ENCODE data around the gene BEX3.
A peak's percentile ranks its signal among the peaks of the same experiment; 100 is the strongest.
"Not testable (repeated sequence)": the region's sequence is repeated elsewhere in the genome, so short reads cannot be mapped to it uniquely, and the experiment has no call there.

Gene BEX3

DNA sequence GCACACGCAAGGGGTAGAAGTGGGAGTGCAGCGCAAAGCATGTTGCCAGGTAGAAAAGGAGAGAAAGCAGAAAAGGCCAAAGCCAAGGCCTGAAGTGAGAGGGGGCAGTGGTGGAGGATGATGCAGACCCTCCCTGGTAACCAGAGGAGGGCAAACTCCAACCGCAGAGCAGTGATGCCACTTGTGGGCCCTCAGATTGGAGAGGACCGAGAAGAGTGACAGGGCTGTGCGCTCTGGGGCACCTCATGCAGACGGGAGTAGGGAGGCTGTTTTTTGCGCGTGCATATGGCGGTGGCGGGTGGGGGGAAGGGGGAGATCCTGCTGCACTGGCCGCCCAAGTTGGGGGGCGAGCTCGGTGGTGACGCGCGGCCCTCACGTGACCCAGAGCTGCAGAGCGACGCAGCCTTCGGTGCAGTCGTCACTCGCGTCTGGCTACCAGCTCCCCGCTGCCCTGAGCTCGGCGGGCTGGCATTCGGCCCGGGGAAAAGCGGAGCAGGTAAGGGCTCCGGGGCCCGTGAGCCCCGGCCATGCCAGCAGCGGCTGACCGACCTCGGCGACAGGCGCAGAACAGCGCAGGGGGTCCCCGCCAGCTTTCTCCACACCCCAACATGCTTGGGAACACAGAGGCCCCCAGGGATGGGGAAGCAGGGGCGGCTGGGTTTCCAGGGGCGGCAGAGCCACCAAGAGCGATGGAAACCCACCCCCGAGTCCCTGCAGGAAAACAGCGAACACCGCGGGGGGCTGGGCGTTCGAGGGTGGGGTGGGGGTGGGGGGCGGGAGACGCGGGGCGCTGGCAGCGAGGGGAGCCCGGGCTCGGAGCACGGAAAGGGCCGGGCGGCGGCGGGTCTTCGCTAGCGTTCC, at the start of gene BEX3:
BEX3 (plus strand) TSS at position 421 of the 861 bp plus-strand sequence. CDS start 984 bp downstream, outside the sequence.
- DNase-seq = peak; percentile 90

- DNase-seq = peak; percentile 88
These were observed 46.3 kb upstream of the BEX3 start, which contains the start of gene TCEAL7 for GRCh38 chrX:103329991-103330390. Gene TCEAL7, plus strand, starts transcription at chrX:103330239. Its CDS starts 1,165 bp downstream, at chrX:103331404.

DNA sequence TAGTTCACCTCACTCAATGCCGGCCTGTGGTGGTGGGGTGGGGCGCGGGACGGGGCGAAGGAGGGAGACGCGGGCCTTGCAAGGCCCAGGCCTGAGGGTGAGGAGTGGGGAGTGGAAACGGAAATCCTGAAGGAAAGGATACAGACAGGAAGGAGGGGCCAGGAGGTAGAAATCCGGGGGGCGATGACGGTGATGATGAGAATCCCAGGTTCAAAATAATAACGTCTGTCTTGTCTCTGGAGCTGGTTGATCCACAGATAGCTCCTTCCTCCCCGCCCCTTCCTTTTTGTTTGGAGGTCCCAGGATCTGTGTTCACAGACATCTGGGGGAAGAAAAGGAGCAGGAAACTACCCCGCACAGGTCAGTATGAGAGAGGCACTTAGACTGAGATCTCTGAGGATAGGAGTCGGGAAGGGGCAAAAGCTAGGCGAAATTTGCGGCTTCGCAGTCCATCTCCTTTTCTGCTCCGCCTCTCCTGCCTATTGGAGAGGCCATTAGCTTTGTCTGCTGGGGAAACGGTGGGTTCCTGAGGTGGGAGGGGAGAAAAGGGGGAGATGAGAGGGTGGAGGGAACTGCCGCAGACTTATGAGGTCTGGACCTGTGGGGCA, 45.6 kb upstream of the BEX3 start:
- peak; percentile 81 for DNase-seq

- DNase-seq = no peak
These were observed 37.7 kb upstream of the BEX3 start for GRCh38 chrX:103338663-103339062.

- DNase-seq = peak; percentile 64
These were observed 33.2 kb upstream of the BEX3 start for GRCh38 chrX:103343105-103343504.

GRCh38 chrX:103344606-103345005, 31.7 kb upstream of the BEX3 start:
- no peak for DNase-seq

GRCh38 chrX:103347682-103348397, 28.5 kb upstream of the BEX3 start:
- DNase-seq = peak; percentile 60

DNA sequence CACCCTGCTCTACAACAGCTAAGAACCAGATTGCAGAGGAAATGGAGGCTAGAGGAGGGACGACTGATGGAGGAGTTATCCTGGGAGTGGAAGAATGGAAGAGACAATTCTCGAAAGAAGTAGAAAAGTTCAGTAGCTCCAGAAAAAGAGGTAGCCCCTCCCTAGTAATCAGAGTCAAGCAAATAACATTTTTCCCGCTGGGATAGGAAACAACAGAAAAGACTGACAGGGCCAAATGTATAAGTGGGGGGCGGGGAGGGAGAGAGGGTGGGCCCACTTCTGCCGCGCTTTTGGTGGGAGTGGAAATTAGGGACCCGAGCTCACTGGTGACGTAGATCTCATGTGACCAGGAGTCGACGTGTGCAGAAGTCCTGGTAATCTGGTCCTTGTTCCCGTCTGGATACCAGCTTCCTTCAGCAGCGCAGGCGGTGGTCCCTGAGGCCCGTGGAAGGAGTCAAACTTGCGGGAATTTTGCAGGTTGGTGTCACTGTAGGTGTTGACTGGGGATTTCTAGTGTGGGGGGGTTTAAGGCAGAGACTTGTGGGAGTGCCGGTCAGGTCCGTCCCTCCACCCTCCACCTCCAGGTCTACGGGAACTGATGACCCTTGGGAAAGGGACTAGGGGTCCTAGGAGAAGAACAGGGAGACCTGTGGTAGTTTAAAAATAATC, 20.1 kb upstream of the BEX3 start, which contains the start of gene TCEAL9:
TCEAL9 (plus strand) TSS at position 377 of the 669 bp plus-strand sequence. CDS start 1,179 bp downstream, outside the sequence.
- DNase-seq = peak; percentile 87

DNA sequence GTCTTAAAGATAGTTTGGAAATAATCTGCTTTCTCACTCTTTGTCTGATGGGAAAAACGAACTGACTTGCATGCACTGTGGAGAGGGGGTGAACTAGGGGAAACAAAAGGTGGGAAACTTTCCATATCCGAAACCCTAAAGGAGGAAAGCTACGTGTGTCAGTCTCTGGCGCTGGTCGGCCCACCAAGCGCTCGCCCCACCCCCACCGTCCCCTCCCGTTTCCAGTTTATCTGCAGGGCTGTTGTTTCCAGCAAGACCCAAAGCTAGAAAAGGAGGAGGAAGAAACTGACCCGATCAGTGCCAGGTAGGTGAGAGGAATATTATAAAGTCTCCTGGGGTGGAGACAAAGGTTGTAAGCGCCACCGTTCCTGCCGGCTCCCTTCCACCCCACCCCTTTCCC, 19.5 kb upstream of the BEX3 start:
- DNase-seq = peak; percentile 59

GRCh38 chrX:103357871-103358270, 18.5 kb upstream of the BEX3 start:
- no peak for DNase-seq

- DNase-seq = not testable (repeated sequence)
These were observed 16.7 kb upstream of the BEX3 start for GRCh38 chrX:103359605-103360004.

DNA sequence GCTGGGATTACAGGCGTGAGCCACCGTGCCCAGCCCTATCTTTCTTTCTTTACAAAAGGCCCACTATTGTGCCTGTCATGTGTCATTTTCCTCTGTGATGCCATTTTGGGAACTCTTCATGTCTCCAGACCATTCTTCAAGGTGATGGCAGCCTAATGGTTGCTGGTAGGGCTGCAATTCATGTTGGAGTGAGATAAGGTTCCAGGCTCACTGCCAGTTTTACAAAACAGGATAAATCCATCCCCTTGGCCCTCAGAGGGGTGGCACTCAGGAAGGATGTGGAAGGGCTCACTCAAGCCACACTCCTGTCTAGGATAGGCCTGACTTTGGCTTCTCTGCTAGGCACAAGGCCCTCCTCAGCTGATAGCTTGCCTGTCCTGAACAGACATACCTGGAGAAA, 16.2 kb upstream of the BEX3 start:
- no peak for DNase-seq

GRCh38 chrX:103360916-103361315, 15.4 kb upstream of the BEX3 start:
- no peak for DNase-seq

- DNase-seq = no peak
These were observed 14.5 kb upstream of the BEX3 start for GRCh38 chrX:103361798-103362197.

DNA sequence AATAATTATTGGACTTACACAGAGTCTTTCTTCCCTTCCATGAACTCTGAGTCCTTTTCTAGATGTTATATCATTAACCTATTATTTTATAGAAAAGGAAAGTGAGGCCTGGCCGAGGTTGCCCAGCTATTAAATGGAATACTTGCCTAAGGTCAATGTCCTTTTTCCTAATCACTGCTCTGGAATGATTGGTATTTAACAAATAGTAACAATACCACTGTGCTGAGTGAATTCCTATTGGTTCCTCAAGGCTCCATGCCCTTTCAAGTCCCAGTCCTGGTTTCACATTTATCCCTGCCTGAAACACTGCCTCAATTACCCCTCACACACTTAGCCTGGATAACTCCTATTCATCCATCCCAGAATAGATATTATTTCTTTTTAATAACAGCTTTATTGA, 13.9 kb upstream of the BEX3 start:
- DNase-seq = peak; percentile 69

DNA sequence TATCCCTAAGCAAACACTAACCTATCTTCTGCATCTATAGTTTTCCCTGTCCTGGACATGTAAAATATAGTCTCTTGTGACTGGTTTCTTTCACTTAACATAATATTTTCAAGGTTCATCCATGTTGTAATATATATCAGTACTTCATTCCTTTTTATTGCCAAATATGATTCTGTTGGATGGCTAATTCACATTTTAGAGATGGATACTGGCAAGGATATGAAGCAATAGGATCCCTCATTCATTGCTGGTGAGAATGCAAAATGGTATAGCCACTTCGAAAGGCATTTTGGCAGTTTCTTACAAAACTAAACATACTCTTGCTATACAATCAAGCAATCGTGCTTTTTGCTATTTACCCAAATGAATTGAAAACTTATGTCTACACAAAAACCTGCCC, 13.3 kb upstream of the BEX3 start:
- no peak for DNase-seq

DNA sequence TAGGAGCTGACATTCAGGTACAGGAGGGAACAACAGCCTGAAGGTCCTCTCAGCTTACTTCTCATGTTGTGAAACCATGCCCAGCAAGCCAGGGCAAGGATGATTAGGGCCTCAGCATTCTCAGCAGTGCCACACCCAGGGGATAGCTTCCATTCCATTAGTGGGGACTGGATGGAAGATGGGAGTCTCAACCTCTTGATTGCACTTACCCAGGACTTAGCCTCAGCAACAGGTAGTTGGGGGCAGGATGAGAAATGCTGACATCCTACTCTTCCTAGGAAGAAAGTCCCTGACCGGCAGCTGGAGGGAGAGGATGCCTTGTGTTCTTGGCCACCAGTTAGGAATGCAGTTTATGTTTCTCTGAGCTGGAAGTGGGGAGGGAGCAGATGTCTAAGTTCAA, 8.8 kb upstream of the BEX3 start:
- DNase-seq = peak; percentile 60

DNA sequence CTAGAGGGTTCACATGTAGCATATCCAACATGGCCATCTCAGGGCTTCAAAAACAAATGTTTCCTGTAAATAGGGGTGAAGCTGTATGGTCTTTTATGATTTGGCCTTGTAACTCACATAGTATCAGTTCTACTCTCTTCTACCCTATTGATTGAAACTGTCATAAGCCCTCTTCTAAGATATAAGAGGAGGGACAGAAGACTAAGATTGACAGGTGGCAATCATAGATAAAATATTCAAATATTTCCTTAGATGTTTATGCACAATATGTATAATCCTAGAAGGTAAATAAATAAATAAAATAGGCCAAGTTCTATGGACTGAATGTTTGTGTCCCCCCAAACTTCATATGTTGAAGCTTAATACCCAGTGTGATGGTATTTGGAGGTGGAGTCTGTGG, 6.9 kb upstream of the BEX3 start:
- no peak for DNase-seq

DNA sequence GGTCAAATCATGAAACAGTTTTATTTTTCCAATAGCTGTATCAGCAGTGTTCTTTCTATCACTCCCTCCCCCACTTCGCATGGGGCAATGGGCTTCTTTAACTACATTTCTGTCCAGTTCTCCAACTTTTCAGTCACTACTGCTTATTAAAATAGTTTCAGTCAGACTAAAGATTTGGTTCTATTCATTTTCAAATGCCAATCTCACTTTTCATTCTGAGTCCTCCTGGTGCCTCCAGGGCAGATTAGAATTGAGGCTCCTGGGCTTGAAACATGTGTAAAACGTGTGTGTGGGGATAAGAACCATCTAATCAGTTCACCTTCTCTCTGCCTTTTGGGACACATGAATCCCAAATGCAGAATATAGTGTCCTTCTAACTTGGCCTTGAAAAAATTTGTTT, 3.5 kb upstream of the BEX3 start:
- no peak for DNase-seq

GRCh38 chrX:103373581-103373980, 2.8 kb upstream of the BEX3 start:
- no peak for DNase-seq

- DNase-seq = peak; percentile 63
These were observed 614 bp downstream of the BEX3 start for GRCh38 chrX:103376979-103377324.

GRCh38 chrX:103378990-103379389, 2.7 kb downstream of the BEX3 start:
- DNase-seq = no peak

DNA sequence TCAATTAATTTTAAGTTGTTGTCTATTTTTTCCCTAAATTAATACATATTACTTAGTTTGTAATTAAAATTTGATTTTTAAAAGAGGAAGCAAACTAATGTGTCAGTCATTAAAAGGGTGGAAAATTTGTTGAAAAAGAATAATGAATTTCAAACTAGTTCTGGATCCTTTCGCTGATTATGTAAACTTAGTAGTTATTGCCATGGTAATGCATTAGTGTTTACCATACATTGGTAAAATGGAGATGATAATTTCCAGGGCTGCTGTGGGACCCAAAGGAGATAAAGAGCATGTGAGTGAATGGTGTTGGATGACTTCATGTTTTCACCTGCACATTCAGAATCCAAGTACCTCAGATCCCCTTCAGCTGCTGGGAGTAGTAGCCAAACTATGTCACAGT, 6.5 kb downstream of the BEX3 start:
- no peak for DNase-seq
